Measurements from ENCODE around the gene PDAP1. TPM values are rescaled to one million over a fixed set of nuclear protein-coding genes. Genes with fewer than 3 reads are reported as not detected.

PDAP1 gene
- total and polyA plus RNA-seq, 9 of the 15 experiments (the other 6 are each of a cell fraction or from before 2014, with no cell fraction given) = 10.2 to 315 (median 129) TPM

DNA sequence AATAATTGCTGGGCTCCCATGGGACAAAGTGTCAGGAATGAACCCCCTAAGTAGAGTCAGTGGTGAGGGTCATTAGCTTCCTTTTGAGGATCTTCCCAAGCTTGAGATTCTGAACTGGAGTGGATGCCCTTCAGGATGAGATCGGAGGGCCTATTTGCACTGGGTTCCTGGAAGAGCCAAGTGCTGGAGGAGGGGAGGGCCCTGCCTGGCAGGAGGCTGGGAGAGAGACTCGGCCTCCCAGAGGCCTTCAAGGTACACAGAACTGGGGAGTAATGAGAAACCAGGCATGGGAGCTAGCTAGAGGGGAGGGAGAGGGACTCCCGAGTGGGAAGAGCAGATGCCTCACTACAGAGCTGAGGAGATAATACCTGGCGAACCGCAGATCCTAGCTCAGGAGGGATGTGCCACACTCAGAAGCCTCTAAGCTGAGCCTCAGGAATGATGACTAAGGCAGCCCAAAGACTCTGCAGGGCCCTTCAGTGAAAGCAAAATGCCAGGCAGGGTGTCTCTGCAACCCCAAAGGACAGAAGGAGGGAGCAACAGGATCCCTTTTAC is 9.4 kb downstream of the PDAP1 start:
- DNase-seq (ENCODE audit: extremely low read depth in 1 of 4, low spot score in 3 of 4) = no peak
- no peaks in the 10 kb centered on the region for H3K27me3 ChIP-seq (ENCODE audit: control insufficient read depth in 2 of 2, insufficient read depth in 2 of 2, low read length in 2 of 2)
- 83% methylated on average over 5 of the region's 5 CpGs for WGBS (ENCODE audit: insufficient coverage, low coverage, missing lambda C conversion rate)
- no peak for FAIRE-seq
- H2AFZ ChIP-seq (ENCODE audit: low read depth, low read length) = no peak overlapping the region
- H3K36me3 ChIP-seq (ENCODE audit: control insufficient read depth, insufficient read depth, low read length) = peaks cover 94% of the 10 kb centered on the region
- peaks cover 4% of the 10 kb centered on the region for H3K79me2 ChIP-seq (ENCODE audit: control insufficient read depth, insufficient read depth, low read length)
- H4K20me1 ChIP-seq (replicated peaks; ENCODE audit: control insufficient read depth, insufficient read depth, low read length) = peaks cover 28% of the 10 kb centered on the region; the same call in 1 of the 2 replicates
- peak; percentile 8; the same call in 1 of the 2 replicates for TF ChIP-seq POLR2AphosphoS5 (IDR thresholded peaks at IDR 0.05; ENCODE audit: control insufficient read depth, insufficient read depth, low read depth, low read length)
- TF ChIP-seq SUPT5H (IDR thresholded peaks at IDR 0.05) = 0 out of 2 replicates have a peak, but pooled peaks have one; percentile 31
- TF ChIP-seq POLR2AphosphoS2 (IDR thresholded peaks at IDR 0.05; ENCODE audit: low read length) = peak; percentile 17; the same call in 1 of the 2 replicates
- TF ChIP-seq POLR2A (conservative IDR thresholded peaks at IDR 0.05) = peak; percentile 45
- TF ChIP-seq SMAD3 (CRISPR knock-in tag; conservative IDR thresholded peaks at IDR 0.05) = no peak
- TF ChIP-seq ZNF436 (CRISPR knock-in tag; IDR thresholded peaks at IDR 0.05) = no peak
- TF ChIP-seq ZNF197 (CRISPR knock-in tag; IDR thresholded peaks at IDR 0.05; ENCODE audit: low read depth) = no peak
- TF ChIP-seq ERF (CRISPR knock-in tag; IDR thresholded peaks at IDR 0.05) = no peak
- TF ChIP-seq BRF1 (IDR thresholded peaks at IDR 0.05; ENCODE audit: borderline replicate concordance, extremely low read depth, insufficient read length) = no peak
- no peak for TF ChIP-seq DMBX1 (CRISPR knock-in tag; IDR thresholded peaks at IDR 0.05; ENCODE audit: borderline replicate concordance)
- no peak for TF ChIP-seq PHF21A (IDR thresholded peaks at IDR 0.05; ENCODE audit: borderline replicate concordance, low read depth)
- TF ChIP-seq, protein P1, sequence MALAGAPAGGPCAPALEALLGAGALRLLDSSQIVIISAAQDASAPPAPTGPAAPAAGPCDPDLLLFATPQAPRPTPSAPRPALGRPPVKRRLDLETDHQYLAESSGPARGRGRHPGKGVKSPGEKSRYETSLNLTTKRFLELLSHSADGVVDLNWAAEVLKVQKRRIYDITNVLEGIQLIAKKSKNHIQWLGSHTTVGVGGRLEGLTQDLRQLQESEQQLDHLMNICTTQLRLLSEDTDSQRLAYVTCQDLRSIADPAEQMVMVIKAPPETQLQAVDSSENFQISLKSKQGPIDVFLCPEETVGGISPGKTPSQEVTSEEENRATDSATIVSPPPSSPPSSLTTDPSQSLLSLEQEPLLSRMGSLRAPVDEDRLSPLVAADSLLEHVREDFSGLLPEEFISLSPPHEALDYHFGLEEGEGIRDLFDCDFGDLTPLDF (CRISPR knock-in tag; IDR thresholded peaks at IDR 0.05) = no peak
- H3K4me2 ChIP-seq (ENCODE audit: insufficient read depth, low read length) = no peak overlapping the region
- no TSS peak for BruUV-seq (replicated peaks)
- no peak overlapping the region for H3K4me3 ChIP-seq
- ChIA-PET POLR2A (interaction anchor here (0.5 to 4.0 kb wide), 8 partner anchors 10 to 410 kb away, joined by 3 to 50 read pairs (median 3); partner anchors contain the start of genes BUD31 and PDAP1), CTCF (ENCODE audit: low intra/inter-chr PET ratio) (no interaction called here)
- ATAC-seq = no peak
- no peak overlapping the region for H3K27ac ChIP-seq (ENCODE audit: extremely low read depth, low read depth, low read length)
- no peaks in the 10 kb centered on the region for H3K9me3 ChIP-seq (replicated peaks; ENCODE audit: control insufficient read depth, insufficient read depth, low read depth, low read length)
- intact Hi-C loops (cut with micrococcal nuclease) = no loop called here
- peaks cover 0 to 10% of the 10 kb centered on the region in 2 experiments; a peak in 2 of 5 replicates for H3K4me1 ChIP-seq (replicated peaks in 1 of 2; ENCODE audit: control insufficient read depth in 2 of 2, insufficient read depth in 2 of 2, low read length in 2 of 2)
- in situ Hi-C loops (cut with MboI) = no loop called here
- H3K9me1 ChIP-seq (ENCODE audit: control insufficient read depth, insufficient read depth, low read length) = no peaks in the 10 kb centered on the region
- no peak overlapping the region; a peak in 1 of 4 replicates for H3K9ac ChIP-seq (ENCODE audit: insufficient read depth in 1 of 2, low read depth in 2 of 2, low read length in 2 of 2)

Data from K562 (cell line).